Karpas-422 (cell line): ENCODE data around the gene SOAT2. TPM values are rescaled to one million over a fixed set of nuclear protein-coding genes. Genes with fewer than 3 reads are reported as not detected.
A peak's percentile ranks its signal among the peaks of the same experiment; 100 is the strongest.

ENCODE experiments used
- DNase-seq: peaks from one replicate; pipeline ENCODE4 v3.0.0-alpha.2; 2015
- H2AFZ ChIP-seq: fragments of 200-600 bp; sonication (generic); 2 replicates; pipeline ENCODE4 v1.6.1; 2014; ENCODE audit warnings: antibody characterized with exemption, low read length, mixed read lengths
- H3K27ac ChIP-seq: fragments of 200-600 bp; sonication (generic); 2 replicates; pipeline ENCODE4 v1.5.1; 2014; ENCODE audit warnings: mild to moderate bottlenecking, low read length, moderate library complexity
- H3K27me3 ChIP-seq: fragments of 200-600 bp; sonication (generic); 2 replicates; pipeline ENCODE4 v1.6.1; 2014; ENCODE audit warnings: low read length, mixed read lengths
- H3K36me3 ChIP-seq: fragments of 200-600 bp; sonication (generic); 2 replicates; pipeline ENCODE4 v1.6.1; 2014; ENCODE audit warnings: low read length, mixed read lengths; ENCODE audit not compliant: insufficient read depth
- H3K4me1 ChIP-seq: fragments of 200-600 bp; sonication (generic); 2 replicates; pipeline ENCODE4 v1.6.1; 2014; ENCODE audit warnings: mild to moderate bottlenecking, low read length, mixed read lengths
- H3K4me2 ChIP-seq: fragments of 200-600 bp; sonication (generic); 2 replicates; pipeline ENCODE4 v1.6.1; 2014; ENCODE audit warnings: low read length, low read depth, mild to moderate bottlenecking; ENCODE audit not compliant: poor library complexity, severe bottlenecking
- H3K4me3 ChIP-seq: fragments of 200-600 bp; sonication (generic); 2 replicates; pipeline ENCODE4 v1.5.1; 2014; ENCODE audit warnings: mild to moderate bottlenecking, antibody characterized with exemption, low read length, mixed read lengths
- H3K79me2 ChIP-seq: fragments of 200-600 bp; sonication (generic); 2 replicates; pipeline ENCODE4 v1.6.1; 2014; ENCODE audit warnings: mild to moderate bottlenecking, low read length, mixed read lengths
- H3K9ac ChIP-seq: fragments of 200-600 bp; sonication (generic); 2 replicates; pipeline ENCODE4 v1.6.0; 2014; ENCODE audit warnings: low read length
- H3K9me2 ChIP-seq: fragments of 200-600 bp; sonication (generic), shearing (Covaris generic); replicated peaks from 2 replicates; pipeline ENCODE4 v1.6.0; 2014; ENCODE audit warnings: mild to moderate bottlenecking, low read length, moderate library complexity; ENCODE audit not compliant: insufficient read depth
- H3K9me3 ChIP-seq: fragments of 300-700, 200-600 bp; sonication (generic); 2 replicates; pipeline ENCODE4 v1.6.1; 2014; ENCODE audit warnings: low read length, mixed read lengths
- H4K20me1 ChIP-seq: fragments of 200-600 bp; sonication (generic); 2 replicates; pipeline ENCODE4 v1.6.1; 2014; ENCODE audit warnings: mild to moderate bottlenecking, antibody characterized with exemption, low read length, low read depth; ENCODE audit not compliant: insufficient read depth
- total RNA-seq: library from RNA; depleted of rRNA; stranded (reverse); fragments of >200 nt; shearing (Covaris generic); gene quantifications from 2 replicates; pipeline ENCODE4 v1.2.3, GENCODE V29; 2014; ENCODE audit warnings: low replicate concordance; rRNA removed

SOAT2 gene
- total RNA-seq = not detected in 2 replicates

- Histone ChIP-seq H3K9me3 (no peaks in the 10 kb centered on the region), H3K4me3 (no peak within 1 kb of the TSS), H2AFZ (no peak within 1 kb of the TSS), H3K9me2 (no peaks in the 10 kb centered on the region), H3K27ac (no peak within 1 kb of the TSS), H3K4me2 (no peak within 1 kb of the TSS), H3K79me2 (no peaks in the 10 kb centered on the region), H3K36me3 (no peaks in the 10 kb centered on the region), H3K9ac (no peak within 1 kb of the TSS), H3K27me3 (0 out of 2 replicates have a peak, but pooled peaks cover 2% of the 10 kb centered on the region), H4K20me1 (no peaks in the 10 kb centered on the region), H3K4me1 (peaks cover 15% of the 10 kb centered on the region)
- no peak for DNase-seq
Observed at GRCh38 chr12:53102883-53103807, at the start of gene SOAT2. Gene SOAT2 (plus strand): TSS chr12:53103486. CDS start chr12:53103578, 92 bp downstream.

- Histone ChIP-seq H3K9ac (peak overlapping the region; percentile 60), H3K9me2 (no peaks in the 10 kb centered on the region), H3K79me2 (no peaks in the 10 kb centered on the region), H3K36me3 (no peaks in the 10 kb centered on the region), H3K4me2 (peak overlapping the region; percentile 81), H3K9me3 (no peaks in the 10 kb centered on the region), H3K4me1 (peaks cover 8% of the 10 kb centered on the region), H3K4me3 (peak overlapping the region; percentile 74), H2AFZ (peak overlapping the region; percentile 89), H3K27me3 (no peaks in the 10 kb centered on the region), H4K20me1 (no peaks in the 10 kb centered on the region), H3K27ac (no peak overlapping the region)
- DNase-seq = peak; percentile 95
Observed at GRCh38 chr12:53054112-53054878, 49.0 kb upstream of the SOAT2 start.

DNA sequence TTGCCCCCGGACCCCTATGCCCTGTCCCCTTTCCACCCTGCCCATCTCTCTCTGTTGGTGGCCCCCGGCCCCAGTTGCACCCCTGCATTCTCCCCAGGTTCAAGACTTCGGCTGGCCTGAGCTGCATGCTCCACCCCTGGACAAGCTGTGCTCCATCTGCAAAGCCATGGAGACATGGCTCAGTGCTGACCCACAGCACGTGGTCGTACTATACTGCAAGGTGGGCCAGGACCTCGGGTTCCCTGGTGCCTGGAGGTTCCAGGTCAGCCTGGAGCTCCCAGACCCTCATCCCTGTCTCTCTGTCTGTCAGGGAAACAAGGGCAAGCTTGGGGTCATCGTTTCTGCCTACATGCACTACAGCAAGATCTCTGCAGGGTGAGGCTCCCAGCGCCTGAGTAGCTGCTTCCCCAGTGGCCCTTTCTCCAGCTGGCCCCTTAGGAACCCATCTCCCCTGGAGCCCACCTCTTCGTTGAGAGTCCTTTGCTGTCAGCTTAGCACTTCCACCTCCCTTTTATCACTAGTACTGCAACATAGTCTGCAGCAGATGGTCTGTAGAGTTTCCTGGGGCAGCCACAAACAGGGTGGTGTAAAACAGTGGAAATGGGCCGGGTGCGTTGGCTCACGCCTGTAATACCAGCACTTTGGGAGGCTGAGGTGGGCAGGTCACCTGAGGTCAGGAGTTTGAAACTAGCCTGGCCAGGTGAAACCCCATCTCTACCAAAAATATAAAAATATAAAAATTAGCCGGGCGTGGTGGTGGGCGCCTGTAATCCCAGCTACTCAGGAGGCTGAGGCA, 47.6 kb upstream of the SOAT2 start:
- H3K9me3 ChIP-seq = no peaks in the 10 kb centered on the region
- no peaks in the 10 kb centered on the region for H3K36me3 ChIP-seq
- H3K4me3 ChIP-seq = no peak overlapping the region
- no peak for DNase-seq
- no peak overlapping the region for H3K9ac ChIP-seq
- no peaks in the 10 kb centered on the region for H3K9me2 ChIP-seq
- H2AFZ ChIP-seq = no peak overlapping the region
- no peaks in the 10 kb centered on the region for H4K20me1 ChIP-seq
- H3K79me2 ChIP-seq = no peaks in the 10 kb centered on the region
- H3K4me1 ChIP-seq = peaks cover 8% of the 10 kb centered on the region
- H3K27ac ChIP-seq = no peak overlapping the region
- H3K4me2 ChIP-seq = no peak overlapping the region
- H3K27me3 ChIP-seq = no peaks in the 10 kb centered on the region

DNA sequence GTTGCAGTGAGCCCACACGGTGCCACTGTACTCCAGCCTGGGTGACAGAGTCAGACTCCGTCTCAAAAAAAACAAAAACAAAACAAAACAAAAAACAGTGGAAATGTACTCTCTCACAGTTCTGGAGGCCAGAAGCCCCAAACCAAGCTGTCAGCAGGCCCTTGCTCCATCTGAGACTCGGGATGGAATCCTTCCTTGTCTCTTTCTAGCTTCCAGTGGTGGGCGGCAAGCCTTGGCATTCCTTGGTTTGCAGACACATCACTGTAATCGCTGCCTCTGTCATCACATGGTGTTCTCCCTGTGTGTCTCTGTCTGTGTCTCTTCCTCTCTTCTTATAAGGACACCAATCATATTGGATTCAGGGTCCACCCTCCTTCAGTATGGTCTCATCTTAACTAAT, 47.0 kb upstream of the SOAT2 start:
- H3K36me3 ChIP-seq = no peaks in the 10 kb centered on the region
- no peak overlapping the region for H2AFZ ChIP-seq
- H3K9me2 ChIP-seq = no peaks in the 10 kb centered on the region
- H3K9me3 ChIP-seq = no peaks in the 10 kb centered on the region
- H3K79me2 ChIP-seq = no peaks in the 10 kb centered on the region
- no peaks in the 10 kb centered on the region for H4K20me1 ChIP-seq
- H3K27me3 ChIP-seq = no peaks in the 10 kb centered on the region
- H3K4me2 ChIP-seq = no peak overlapping the region
- no peak overlapping the region for H3K27ac ChIP-seq
- no peak for DNase-seq
- H3K4me1 ChIP-seq = peaks cover 8% of the 10 kb centered on the region
- no peak overlapping the region for H3K4me3 ChIP-seq
- H3K9ac ChIP-seq = no peak overlapping the region

- Histone ChIP-seq H3K9me3 (no peaks in the 10 kb centered on the region), H3K27me3 (no peaks in the 10 kb centered on the region), H3K4me2 (no peak overlapping the region), H2AFZ (no peak overlapping the region), H3K4me3 (no peak overlapping the region), H3K9me2 (no peaks in the 10 kb centered on the region), H3K36me3 (no peaks in the 10 kb centered on the region), H3K4me1 (peaks cover 8% of the 10 kb centered on the region), H3K79me2 (no peaks in the 10 kb centered on the region), H4K20me1 (no peaks in the 10 kb centered on the region), H3K9ac (no peak overlapping the region), H3K27ac (no peak overlapping the region)
- DNase-seq = no peak
Observed at GRCh38 chr12:53056901-53057300, 46.4 kb upstream of the SOAT2 start.

GRCh38 chr12:53057816-53058500, 45.3 kb upstream of the SOAT2 start:
- no peak for DNase-seq
- Histone ChIP-seq H3K4me1 (peaks cover 8% of the 10 kb centered on the region), H3K36me3 (no peaks in the 10 kb centered on the region), H3K9me3 (no peaks in the 10 kb centered on the region), H3K9me2 (no peaks in the 10 kb centered on the region), H2AFZ (no peak overlapping the region), H4K20me1 (no peaks in the 10 kb centered on the region), H3K27ac (no peak overlapping the region), H3K27me3 (no peaks in the 10 kb centered on the region), H3K4me2 (no peak overlapping the region), H3K79me2 (no peaks in the 10 kb centered on the region), H3K9ac (no peak overlapping the region), H3K4me3 (no peak overlapping the region)

GRCh38 chr12:53058674-53059433, 44.4 kb upstream of the SOAT2 start:
- H3K9me3 ChIP-seq = no peaks in the 10 kb centered on the region
- H3K79me2 ChIP-seq = no peaks in the 10 kb centered on the region
- no peak overlapping the region for H3K27ac ChIP-seq
- no peak overlapping the region for H3K9ac ChIP-seq
- no peaks in the 10 kb centered on the region for H3K27me3 ChIP-seq
- H3K36me3 ChIP-seq = no peaks in the 10 kb centered on the region
- H3K9me2 ChIP-seq = no peaks in the 10 kb centered on the region
- no peak overlapping the region for H2AFZ ChIP-seq
- no peak overlapping the region for H3K4me3 ChIP-seq
- no peak for DNase-seq
- H3K4me2 ChIP-seq = no peak overlapping the region
- peaks cover 6% of the 10 kb centered on the region for H3K4me1 ChIP-seq
- no peaks in the 10 kb centered on the region for H4K20me1 ChIP-seq
